Testis (tissue), 3 donors: ENCODE results near the gene CCR1. TPM values are rescaled to one million over a fixed set of nuclear protein-coding genes. Genes with fewer than 3 reads are reported as not detected.
"Not testable (repeated sequence)": the region's sequence is repeated elsewhere in the genome, so short reads cannot be mapped to it uniquely, and the experiment has no call there.

Source experiments
- DNase-seq: peaks from one replicate; pipeline ENCODE4 v3.0.0-alpha.2; 2019
- H3K27ac ChIP-seq, 2 donors: fragments of 200-600 bp; sonication (generic); one replicate each; pipeline ENCODE4 v1.5.1; 2019
- H3K27me3 ChIP-seq: fragments of 200-600 bp; sonication (generic); one replicate; pipeline ENCODE4 v1.5.1; 2019
- H3K36me3 ChIP-seq: fragments of 200-600 bp; sonication (generic); one replicate; pipeline ENCODE4 v1.5.1; 2017; ENCODE audit warnings: low read depth; ENCODE audit errors: missing control alignments
- H3K4me1 ChIP-seq: fragments of 200-600 bp; sonication (generic); one replicate; pipeline ENCODE4 v1.5.1; 2019
- H3K4me3 ChIP-seq, 2 donors: fragments of 200-600 bp; sonication (generic); one replicate each; pipeline ENCODE4 v1.5.1; 2017 to 2019
- H3K9me3 ChIP-seq: fragments of 200-600 bp; sonication (generic); one replicate; pipeline ENCODE4 v1.5.1; 2017
- POLR2A ChIP-seq: fragments of 450-650 bp; IDR thresholded peaks from one replicate; pipeline ENCODE4 v1.6.1; 2017; ENCODE audit warnings: antibody characterized with exemption, mild to moderate bottlenecking, moderate library complexity
- WGBS, 2 donors: methylation state at CpG; one replicate each; pipeline ENCODE4 v1.1.5; 2018; 5-methylcytosine and 5-hydroxymethylcytosine counted together
- intact Hi-C: fragments of 100-400 bp; cut with DNase I; formaldehyde crosslinking; loops from one replicate; pipeline ENCODE4 v1.15.1; 2023; ENCODE audit warnings: low total_unique reads
- polyA plus RNA-seq: library from polyadenylated mRNA; stranded (reverse); fragments of 350-450 nt; fragmentation: Illumina TruSeq; extraction: RNeasy Lipid Tissue Mini Kit (QIAGEN cat#74804); gene quantifications from one replicate; pipeline ENCODE4 v1.2.3, GENCODE V29; 2014; ENCODE audit warnings: low read depth, low replicate concordance; ENCODE audit not compliant: insufficient read depth
- total RNA-seq, 2 donors: library from RNA; depleted of rRNA; stranded (reverse); fragments of >200 nt; gene quantifications; one replicate each; pipeline ENCODE4 v1.2.3, GENCODE V29; 2016
- TF ChIP-seq, protein P1 (sequence below), 3 experiments: fragments of 450-650 bp in 2 of 3; fragments of 200-600 bp in 1 of 3; sonication (generic) in 1 of 3; IDR thresholded peaks; one replicate each; pipeline ENCODE4 v1.5.1; 2016 to 2019; ENCODE audit warnings: antibody characterized with exemption in 3 of 3, mild to moderate bottlenecking in 2 of 3, moderate library complexity in 1 of 3

The CCR1 gene
- total and polyA plus RNA-seq, 3 donors from 2014 or later: 0.16 to 4.9 (median 1.8) TPM

DNA sequence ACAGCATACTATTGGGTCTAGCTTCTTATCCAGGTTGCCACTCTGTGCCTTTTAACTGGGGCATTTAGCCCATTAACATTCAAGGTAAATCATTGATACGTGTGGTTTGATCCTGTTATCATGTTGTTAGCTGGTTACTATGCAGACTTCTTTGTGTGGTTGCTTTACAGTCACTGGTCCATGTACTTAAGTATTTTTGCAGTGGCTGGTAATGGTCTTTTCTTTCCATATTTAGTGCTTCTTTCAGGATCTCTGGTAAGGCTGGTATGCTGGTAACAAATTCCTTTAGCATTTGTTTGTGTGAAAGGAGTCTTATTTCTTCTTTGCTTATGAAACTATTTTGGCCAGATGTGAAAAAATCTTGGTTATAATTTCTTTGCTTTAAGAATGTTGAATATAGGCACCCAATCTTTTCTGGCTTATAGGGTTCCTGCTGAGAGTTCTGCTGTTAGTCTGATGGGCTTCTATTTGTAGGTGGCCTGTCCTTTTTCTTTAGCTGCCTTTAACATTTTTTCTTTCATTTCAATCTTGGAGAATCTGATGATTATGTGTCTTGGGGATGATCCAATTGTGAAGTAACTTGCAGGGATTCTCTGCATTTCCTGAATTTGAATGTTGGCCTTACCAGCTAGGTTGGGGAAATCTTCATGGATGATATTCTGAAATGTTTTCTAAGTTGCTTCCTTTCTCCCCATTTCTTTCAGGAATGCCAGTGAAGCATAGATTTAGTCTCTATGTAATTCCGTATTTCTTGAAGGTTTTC lies 39.3 kb downstream of the CCR1 start:
- no peak for DNase-seq
- no peaks in the 10 kb centered on the region for H3K27me3 ChIP-seq
- intact Hi-C loops: no loop called here
- H3K9me3 ChIP-seq: no peaks in the 10 kb centered on the region
- H3K4me3 ChIP-seq: no peak overlapping the region
- no peaks in the 10 kb centered on the region for H3K36me3 ChIP-seq
- no peaks in the 10 kb centered on the region for H3K4me1 ChIP-seq
- H3K27ac ChIP-seq: no peak overlapping the region
- TF ChIP-seq POLR2A: no peak
- TF ChIP-seq, protein P1, sequence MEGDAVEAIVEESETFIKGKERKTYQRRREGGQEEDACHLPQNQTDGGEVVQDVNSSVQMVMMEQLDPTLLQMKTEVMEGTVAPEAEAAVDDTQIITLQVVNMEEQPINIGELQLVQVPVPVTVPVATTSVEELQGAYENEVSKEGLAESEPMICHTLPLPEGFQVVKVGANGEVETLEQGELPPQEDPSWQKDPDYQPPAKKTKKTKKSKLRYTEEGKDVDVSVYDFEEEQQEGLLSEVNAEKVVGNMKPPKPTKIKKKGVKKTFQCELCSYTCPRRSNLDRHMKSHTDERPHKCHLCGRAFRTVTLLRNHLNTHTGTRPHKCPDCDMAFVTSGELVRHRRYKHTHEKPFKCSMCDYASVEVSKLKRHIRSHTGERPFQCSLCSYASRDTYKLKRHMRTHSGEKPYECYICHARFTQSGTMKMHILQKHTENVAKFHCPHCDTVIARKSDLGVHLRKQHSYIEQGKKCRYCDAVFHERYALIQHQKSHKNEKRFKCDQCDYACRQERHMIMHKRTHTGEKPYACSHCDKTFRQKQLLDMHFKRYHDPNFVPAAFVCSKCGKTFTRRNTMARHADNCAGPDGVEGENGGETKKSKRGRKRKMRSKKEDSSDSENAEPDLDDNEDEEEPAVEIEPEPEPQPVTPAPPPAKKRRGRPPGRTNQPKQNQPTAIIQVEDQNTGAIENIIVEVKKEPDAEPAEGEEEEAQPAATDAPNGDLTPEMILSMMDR (IDR thresholded peaks at IDR 0.05): no peak
- 78 to 87% methylated on average over 2 of the region's 2 CpGs for WGBS, 2 donors

DNA sequence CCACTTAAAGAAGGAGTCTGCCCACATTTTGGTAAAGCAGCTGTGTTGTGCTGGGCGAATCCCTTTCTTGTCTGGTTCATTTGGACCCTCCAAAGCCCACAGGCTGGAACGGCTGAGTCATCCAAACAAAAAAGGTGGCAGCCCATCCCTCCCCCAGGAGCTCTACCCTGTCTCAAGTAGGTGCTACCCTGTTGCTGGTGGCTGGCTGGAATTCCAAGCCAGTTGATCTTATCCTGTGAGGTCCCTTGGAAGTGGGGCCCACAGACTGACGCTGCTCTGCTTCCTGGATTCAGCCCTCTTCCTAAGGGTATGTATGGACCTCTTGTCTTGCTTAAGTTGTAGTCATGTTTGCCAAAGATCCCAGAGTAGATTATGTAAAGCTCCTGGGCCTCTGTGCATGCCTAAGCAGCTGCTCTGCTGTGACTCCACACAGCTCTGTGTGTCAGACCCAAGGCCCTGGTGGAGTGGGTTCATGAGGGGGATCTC lies 44.5 kb downstream of the CCR1 start:
- H3K27ac ChIP-seq: no peak overlapping the region
- H3K36me3 ChIP-seq: no peaks in the 10 kb centered on the region
- no peak for DNase-seq
- no peaks in the 10 kb centered on the region for H3K4me1 ChIP-seq
- no peaks in the 10 kb centered on the region for H3K9me3 ChIP-seq
- intact Hi-C loops: no loop called here
- TF ChIP-seq POLR2A: no peak
- TF ChIP-seq, protein P1 (IDR thresholded peaks at IDR 0.05): no peak
- H3K4me3 ChIP-seq: no peak overlapping the region
- 76 to 77% methylated on average over 3 of the region's 3 CpGs for WGBS, 2 donors
- no peaks in the 10 kb centered on the region for H3K27me3 ChIP-seq

DNA sequence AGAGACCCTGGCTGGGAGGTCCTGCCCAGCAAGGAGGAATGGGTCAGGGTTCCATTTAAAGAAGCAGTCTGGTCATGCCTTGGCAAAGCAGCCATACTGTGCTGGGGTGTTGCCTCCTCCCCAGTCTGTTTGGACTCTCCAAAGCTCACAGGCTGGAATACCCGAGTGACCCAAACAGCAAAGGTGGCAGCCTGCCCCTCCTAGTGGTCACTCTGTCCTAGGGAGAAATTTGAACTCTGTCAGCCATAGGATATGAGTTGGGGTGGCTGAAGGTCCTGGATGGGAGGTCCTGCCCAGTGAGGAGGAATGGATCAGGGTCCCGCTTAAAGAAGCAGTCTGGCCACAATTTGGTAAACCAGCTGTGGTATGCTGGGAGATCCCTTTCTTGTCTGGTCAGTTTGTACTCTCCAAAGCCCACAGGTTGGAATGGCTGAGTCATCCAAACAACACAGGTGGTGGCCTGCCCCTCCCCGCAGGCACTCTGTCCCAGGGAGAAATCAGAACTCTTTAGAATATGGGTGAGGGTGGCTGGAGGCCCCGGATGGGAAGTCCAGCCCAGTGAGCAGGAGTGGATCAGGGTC lies 45.0 kb downstream of the CCR1 start:
- no peak for DNase-seq

DNA sequence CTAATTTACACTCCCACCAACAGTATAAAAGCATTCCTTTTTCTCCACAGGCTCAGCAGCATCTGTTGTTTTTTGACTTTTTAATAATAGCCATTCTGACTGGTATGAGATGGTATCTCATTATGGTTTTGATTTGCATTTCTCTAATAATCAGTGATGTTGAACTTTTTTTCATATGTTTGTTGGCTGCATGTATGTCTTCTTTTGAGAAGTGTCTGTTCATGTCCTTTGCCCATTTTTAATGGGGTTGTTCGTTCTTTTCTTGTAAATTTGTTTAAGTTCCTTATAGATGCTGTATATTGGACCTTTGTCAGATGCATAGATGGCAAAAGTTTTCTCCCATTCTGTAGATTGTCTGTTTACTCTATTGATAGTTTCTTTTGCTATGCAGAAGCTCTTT lies 50.4 kb downstream of the CCR1 start:
- H3K36me3 ChIP-seq, H3K4me1 ChIP-seq, intact Hi-C loops, H3K27ac ChIP-seq, H3K9me3 ChIP-seq, H3K27me3 ChIP-seq, H3K4me3 ChIP-seq, DNase-seq: not testable (repeated sequence)
- 84 to 90% methylated on average over 1 of the region's 1 CpG for WGBS, 2 donors

More for the DNA sequence above, 45.0 kb downstream of the CCR1 start:
- TF ChIP-seq POLR2A: no peak
- TF ChIP-seq, protein P1 (IDR thresholded peaks at IDR 0.05): no peak
- no peak overlapping the region for H3K4me3 ChIP-seq
- WGBS, 2 donors: 82 to 87% methylated on average over 2 to 4 of the region's 4 CpGs
- H3K27me3 ChIP-seq: no peaks in the 10 kb centered on the region
- H3K27ac ChIP-seq: no peak overlapping the region
- no peaks in the 10 kb centered on the region for H3K4me1 ChIP-seq
- intact Hi-C loops: no loop called here
- no peaks in the 10 kb centered on the region for H3K36me3 ChIP-seq
- no peaks in the 10 kb centered on the region for H3K9me3 ChIP-seq

DNA sequence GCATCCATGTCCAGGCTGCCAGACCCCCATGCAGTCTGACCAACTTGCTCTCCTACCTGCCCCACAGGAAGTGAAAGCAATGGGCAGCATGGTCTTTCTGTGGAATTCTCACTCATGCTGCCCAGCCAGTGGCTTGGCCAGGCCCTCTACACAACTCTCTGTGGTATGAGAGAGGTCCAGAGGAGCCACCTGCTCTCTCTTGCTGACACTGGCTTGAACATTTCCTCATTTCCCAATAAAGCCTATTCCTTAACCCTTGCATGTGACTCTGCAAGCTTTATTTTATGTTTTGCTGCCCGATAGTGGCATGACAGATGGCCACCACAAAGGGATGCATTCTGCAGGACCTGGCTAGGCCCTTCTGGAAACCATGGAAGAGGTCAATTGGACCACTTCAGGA lies 53.8 kb downstream of the CCR1 start:
- 86 to 93% methylated on average over 1 of the region's 1 CpG for WGBS, 2 donors
- no peak for DNase-seq
- TF ChIP-seq POLR2A: no peak
- TF ChIP-seq, protein P1 (IDR thresholded peaks at IDR 0.05): no peak
- no peak overlapping the region for H3K4me3 ChIP-seq
- no peaks in the 10 kb centered on the region for H3K9me3 ChIP-seq
- no peaks in the 10 kb centered on the region for H3K27me3 ChIP-seq
- intact Hi-C loops: no loop called here
- H3K4me1 ChIP-seq: no peaks in the 10 kb centered on the region
- H3K27ac ChIP-seq: no peak overlapping the region
- no peaks in the 10 kb centered on the region for H3K36me3 ChIP-seq

Other genes with a start within 250 kb of the CCR1 start
- 10 to 100 TPM; 21.7 to 24.2 TPM for gene FYCO1, start 212.5 kb downstream of the CCR1 start, total RNA-seq
- 12.8 TPM for gene FYCO1, start 212.5 kb downstream of the CCR1 start, polyA plus RNA-seq
- under 1 TPM; 0.06 to 0.16 TPM for gene XCR1, start 180.8 kb downstream of the CCR1 start, total RNA-seq
- 0.34 TPM for gene XCR1, start 180.8 kb downstream of the CCR1 start, polyA plus RNA-seq
- not detected for gene CCR3, start 34.1 kb upstream of the CCR1 start, total RNA-seq
- not detected for gene CCR3, start 34.1 kb upstream of the CCR1 start, polyA plus RNA-seq
- 1 to 10 TPM in 1 of 2 donors, not detected in 1; 1.2 TPM for gene CCR2, start 145.8 kb upstream of the CCR1 start, total RNA-seq
- gene CCR2, start 145.8 kb upstream of the CCR1 start, polyA plus RNA-seq: 2.7 TPM
- gene CCR5, start 162.6 kb upstream of the CCR1 start, total RNA-seq: under 1 TPM in 1 of 2 donors, not detected in 1; 0.56 TPM
- gene CCR5, start 162.6 kb upstream of the CCR1 start, polyA plus RNA-seq: 3.3 TPM
- under 1 TPM; 0.31 to 0.87 TPM for gene CCRL2, start 198.9 kb upstream of the CCR1 start, total RNA-seq
- gene CCRL2, start 198.9 kb upstream of the CCR1 start, polyA plus RNA-seq: 1.2 TPM